CD4-positive, alpha-beta T cell treated with Interleukin-17A for 4 hours (primary cell): ENCODE results near the gene GRIK4.
"Not testable (repeated sequence)": the region's sequence is repeated elsewhere in the genome, so short reads cannot be mapped to it uniquely, and the experiment has no call there.

Experiments
- DNase-seq: peaks from one replicate; pipeline ENCODE4 v3.0.0-alpha.2; 2020; ENCODE audit warnings: mixed read lengths

The GRIK4 gene

DNA sequence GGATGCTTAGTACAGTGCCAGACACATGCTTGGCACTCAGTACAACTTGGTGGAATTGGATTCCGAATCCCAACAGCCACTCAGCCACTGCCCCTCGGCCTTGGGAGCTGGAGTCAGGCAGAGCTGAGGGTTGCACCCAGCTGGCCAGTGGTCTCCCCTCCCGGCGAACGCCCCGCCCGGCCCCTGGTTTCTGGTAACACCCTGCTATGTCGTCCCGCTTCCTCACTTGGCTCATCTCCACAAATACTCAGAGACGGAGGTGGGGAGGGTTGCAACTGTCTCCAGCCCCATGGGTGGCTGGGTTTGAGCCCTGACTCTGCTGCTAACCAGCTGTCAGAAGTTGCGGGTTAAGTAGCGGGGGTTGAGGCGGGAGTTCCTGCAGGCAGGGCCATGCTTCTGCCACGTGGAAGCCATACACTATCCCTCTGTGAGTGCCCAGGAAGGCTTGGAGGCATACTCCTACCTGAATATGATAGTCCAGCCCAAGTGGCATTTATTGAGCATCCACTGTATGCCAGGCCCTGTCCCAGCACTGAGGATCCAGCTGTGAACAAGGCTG lies 67.1 kb downstream of the GRIK4 start:
- DNase-seq = no peak

DNA sequence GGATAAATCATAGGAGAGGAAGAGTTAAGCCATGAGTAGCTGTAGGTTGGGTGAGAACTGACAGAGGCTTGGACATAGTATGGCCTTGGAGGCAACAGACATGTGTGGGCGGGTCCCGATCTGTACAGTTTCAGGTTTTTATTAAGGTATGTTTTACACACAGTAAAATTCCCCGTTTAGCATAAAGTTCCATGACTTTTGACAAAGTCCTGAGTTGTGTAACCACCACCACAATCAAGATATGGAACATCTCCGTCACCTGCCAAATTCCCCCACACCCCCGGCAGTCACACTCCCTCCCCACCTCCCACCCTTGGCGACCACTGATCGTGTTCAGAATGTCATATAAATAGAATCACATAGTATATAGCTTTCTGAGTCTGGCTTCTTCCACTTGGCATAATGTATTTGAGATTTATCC lies 68.1 kb downstream of the GRIK4 start:
- no peak for DNase-seq

DNA sequence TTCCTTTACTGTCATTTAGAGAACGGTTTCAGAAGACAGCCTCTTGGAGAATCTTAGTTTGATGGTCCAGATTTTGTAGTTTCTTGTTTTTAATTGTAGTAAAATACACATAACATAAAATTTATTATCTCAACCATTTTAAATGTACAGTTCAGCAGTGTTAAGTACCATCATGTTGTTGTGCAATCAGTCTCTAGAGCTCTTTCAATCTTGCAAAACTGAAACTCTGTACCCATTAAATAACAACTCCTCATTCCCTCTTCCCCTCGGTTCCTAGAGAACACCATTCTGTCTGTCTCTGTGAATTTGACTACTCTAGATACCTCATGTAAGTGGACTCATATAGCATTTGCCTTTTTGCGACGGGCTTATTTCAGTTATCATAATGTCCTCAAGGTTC lies 69.8 kb downstream of the GRIK4 start:
- no peak for DNase-seq

DNA sequence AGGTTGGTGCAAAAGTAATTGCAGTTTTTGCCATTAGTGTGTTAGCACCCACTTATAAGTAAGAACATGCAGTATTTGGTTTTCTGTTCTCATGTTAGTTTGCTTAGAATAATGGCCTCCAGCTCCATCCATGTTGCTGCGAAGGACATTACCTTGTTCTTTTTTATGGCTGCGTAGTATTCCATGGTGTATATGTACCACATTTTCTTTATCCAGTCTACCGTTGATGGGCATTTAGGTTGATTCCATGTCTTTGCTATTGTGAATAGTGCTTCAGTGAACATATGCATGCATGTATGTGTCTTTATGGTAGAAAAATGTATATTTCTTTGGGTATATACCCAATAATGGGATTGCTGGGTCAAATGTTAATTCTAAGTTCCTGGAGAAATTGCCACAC lies 71.0 kb downstream of the GRIK4 start:
- DNase-seq = not testable (repeated sequence)

DNA sequence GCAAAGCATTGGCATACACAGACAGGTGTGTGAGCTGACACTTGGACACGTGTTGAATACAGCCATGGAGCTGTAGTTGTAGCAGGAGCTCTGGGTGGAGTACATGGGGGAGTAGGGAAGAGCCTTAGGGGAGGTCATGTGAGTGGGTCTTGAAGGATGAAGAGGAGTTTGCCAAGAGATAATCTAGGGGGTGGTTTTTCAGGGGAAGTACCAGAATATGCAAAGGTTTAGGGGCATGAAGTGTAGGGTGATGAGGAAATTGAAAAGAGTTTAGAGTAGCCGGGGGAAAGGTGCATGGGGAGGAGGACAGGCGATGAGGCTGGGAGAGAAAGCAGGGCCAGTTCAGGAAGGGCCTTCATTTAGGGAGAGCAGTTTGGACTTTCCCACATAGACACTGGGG lies 74.5 kb downstream of the GRIK4 start:
- no peak for DNase-seq

DNA sequence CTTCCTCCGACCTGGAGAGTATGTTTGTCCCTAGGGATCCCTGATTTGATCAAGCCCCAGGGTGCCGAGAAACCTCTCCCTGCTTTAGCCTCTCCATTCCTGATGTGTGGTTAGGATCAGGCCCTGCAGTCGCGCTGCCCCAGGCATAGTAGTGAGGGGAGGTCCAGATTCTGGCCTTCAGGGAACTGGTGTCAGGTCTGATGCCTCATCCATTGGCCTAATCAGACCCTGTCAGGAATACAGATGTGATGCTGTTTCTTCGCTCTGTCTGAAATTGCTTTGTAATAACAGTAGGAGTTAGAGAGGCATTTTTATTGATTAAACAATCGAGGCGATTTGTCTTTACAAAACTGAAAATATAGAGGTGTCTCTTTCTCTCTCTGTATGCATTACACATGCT lies 75.2 kb downstream of the GRIK4 start:
- DNase-seq = no peak

DNA sequence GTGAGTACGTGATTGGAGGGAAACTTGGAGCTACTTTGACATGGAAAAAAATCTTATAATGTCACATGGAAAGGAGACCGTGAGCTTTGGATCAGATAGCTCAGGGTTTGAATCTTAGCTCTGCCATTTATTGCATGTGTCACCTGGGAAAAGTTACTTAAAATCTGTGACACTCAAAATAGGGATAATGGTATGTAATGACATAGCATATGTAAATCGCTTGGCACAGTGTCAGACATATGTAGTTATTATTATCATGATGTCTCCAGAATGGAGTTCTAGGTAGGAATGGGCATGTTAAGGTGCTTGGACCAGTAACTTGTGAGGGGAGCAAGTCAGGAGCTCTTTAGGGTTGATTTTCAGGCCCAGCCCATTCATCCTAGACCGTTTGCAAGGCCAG lies 75.8 kb downstream of the GRIK4 start:
- DNase-seq = no peak

DNA sequence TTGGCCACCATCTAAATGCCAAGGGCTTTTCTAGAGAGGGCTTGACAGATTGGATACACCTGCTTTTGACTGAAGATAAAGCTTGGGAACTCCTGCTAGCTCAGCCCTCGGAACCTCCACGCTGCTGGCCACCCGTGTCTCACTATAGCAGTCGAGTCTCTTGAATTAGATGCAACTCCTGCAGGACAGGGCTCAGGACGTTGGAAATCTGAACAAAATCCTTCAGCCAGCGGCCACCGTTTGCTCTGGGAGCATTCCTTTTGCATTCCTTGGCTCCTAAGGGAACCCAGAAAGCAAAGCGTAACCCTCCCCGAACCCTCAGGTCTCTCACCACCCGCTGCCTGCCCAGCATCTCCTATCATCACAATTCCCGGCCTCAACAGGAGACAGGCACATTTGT lies 77.8 kb downstream of the GRIK4 start:
- no peak for DNase-seq

DNA sequence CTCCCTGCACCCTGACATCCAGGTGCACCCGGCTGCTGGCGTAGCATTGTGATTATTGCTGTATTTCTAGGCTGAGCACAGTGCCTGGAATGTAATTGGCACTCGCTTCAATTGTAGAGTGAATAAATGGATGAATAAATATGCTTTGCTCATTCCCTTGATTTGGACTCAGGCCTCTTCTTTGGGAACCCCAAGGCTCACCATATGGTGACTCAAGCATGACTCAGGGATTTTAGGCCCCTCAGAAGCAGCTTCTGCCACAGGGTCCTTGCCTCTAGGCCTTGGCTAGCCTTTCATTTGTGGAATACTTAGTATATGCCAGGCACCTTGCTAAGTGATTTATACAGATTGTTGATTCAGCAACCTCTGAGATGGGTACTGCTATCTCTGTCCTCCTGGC lies 78.9 kb downstream of the GRIK4 start:
- no peak for DNase-seq

DNA sequence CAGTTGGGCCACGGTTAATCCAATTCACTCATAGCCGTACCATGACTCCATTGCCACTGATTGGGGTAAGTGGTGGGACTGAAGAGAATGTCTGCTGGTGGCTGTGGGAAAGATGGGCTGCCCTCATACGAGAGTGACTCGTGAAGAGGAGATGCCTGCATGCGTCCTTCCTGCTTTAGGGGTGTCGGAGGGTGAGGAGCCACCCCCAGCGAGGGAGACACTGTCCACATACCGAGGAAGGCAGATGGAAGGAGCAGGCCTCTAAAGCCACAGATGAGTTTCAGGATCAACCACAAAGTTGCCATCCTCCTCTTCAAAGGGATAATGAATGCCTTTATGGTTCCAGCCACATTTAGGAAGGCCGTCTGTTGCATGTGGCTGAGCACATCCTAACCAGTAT lies 83.2 kb downstream of the GRIK4 start:
- DNase-seq = no peak

DNA sequence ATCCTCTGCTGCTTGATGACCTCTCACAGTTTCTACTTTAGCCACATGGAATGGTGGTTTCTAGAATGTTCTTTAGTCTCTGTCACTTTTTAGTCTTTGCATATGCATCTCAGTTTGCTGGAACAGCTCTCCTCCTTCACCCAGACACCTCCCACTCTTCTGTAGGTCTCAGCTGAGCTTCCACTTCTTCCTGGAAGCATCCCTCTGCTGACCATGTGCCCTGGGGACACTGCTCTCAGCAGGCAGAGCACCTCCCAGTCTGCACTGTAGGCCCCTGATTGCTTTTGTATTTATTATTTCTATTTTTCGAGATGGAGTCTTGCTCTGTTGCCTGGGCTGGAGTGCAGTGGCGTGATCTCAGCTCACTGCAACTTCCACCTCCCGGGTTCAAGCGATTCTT lies 84.0 kb downstream of the GRIK4 start:
- no peak for DNase-seq

DNA sequence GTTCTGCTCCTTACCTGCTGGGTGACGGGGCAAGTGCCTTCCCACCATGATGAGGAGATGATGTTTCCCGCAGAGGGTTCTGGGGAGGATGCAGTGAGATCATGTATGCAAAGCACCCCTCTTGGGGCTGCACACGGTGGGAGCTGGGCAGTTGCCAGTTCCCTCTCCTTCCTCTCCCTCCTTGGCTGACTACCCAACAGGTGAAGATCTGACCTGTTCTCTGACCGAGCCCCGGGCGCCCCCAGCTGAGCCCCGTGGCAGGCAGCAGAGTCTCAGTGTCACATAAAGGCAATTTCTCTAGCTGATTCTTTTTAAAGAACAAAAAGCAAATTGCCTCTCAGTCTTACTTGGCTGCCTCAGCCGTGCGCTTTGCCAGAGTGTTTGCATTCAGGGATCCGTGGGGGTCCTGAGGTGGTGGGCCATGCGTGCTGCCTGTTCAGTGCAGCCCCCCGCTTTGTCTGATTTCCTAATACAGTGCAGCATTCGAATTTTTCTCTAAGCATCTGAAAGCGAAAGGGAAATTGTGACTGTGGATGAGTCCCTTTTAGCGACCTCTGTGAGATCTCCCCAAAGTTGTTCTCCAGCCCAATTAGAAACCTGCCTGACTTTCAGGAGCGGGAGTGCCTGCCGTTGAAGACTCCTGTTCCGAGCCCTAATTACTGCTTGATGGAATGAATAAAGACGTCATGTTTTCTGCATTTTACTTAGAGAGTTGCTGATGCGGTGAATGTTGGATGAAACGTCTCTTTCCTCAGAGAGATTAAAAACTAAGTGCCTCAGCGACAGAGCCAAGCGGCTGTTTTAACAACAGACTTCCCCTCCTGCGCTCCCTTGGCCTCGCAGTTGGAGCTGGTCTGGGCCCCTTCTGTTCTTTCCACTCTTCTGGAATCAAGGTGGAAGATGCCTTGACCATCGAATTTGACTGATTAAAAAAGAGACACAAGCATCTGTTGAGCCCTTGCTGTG lies 86.0 kb downstream of the GRIK4 start:
- DNase-seq = no peak

DNA sequence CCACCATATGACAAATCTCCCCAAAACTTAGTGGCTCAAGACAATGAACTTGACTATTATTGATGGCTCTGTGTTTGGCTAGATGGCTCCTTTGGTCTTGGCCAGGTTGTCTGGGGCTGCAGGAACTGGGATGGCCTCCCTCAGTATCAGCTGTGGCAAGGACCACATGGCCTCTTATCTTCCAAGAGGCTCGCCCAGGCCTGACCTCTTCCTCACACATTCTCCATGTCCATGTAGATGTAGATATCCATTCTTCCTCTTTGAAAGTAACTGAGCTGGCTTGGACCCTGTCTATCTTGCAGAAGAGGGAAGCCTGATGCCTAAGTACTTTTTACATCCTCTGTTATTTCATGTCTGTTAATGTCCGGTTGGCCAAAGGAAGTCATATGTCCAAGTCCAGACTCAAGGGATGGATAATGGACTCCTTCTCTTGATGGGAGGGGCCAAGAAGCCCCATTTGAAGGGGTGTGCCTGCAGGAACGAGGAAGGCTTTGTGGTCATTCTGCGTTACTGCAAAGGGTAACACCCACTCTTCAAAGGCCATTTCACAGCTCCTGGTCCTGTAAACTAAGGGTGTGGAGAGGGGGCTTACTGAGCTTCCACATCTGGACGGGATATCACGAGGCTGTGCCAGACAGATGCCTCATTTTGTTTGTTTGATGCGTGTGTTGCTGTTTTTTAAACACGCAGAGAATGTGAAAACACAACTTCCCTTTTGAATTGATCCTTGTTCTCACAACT lies 87.1 kb downstream of the GRIK4 start:
- no peak for DNase-seq

DNA sequence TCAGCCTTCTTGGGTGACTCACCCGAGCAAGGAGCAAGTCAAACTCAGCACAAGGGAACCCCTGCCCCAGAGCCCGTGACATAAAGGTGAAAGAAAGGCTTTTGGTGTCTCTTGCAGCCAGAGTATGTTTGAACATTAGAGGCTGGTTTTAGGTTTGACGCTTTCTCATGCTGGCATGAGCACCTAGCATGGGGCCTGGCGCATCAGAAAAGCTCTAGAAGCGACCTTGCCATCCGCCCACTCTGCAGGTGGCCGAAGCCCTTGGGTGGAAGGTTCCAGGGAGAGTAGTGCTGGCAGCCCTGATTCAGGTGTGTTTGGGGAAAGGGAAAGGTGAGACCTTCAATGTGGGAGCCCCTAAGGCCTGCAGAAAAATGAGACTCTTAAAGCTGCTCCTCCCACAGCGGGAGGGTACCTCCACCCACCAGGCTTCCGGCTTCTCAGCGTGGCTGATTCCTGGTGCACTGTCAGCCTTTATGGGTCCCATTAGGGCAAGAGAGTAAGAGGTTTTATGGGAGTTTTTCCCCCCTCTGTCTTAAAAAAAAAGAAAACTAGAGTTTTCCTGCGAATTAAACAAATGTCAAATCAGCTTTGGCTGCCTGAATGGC lies 88.4 kb downstream of the GRIK4 start:
- no peak for DNase-seq

DNA sequence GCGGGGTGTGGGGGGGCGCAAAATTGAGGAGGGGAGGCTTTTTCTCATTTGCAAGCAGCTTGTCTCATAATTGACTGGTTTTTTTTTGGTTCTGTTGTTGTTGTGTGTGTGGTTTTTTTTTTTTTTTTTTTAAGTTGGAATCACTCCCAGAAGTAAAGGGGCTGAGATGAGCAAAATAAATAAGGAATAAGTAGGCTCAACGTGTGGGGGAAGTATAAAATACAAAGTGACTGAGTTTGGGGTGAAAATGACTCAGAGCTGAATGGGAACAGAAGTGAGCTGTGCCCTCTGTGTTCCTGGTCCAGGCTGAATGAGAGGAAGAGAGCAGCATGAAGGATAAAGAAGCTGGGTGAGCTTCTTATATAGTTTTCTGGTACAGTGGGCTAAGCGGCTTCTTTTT lies 90.0 kb downstream of the GRIK4 start:
- no peak for DNase-seq

DNA sequence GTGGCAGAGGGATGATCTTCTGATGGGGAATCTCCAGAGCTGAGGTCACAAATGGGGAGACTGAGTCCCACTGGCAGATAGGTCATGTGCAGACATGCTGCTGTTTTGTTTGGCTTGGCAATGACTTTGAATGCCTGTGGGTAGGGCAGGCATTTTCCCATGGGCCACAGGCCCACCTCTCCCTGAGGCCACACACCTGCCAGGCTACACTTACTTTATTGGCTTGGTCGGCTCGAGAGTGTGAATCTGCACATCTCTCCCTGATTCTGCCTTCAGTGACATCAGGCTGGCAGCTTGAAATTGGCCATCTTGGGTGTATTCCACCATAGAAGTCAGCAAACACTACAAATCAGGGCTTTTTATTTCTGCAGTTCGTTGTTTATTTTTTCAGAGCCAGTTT lies 91.5 kb downstream of the GRIK4 start:
- DNase-seq = no peak

DNA sequence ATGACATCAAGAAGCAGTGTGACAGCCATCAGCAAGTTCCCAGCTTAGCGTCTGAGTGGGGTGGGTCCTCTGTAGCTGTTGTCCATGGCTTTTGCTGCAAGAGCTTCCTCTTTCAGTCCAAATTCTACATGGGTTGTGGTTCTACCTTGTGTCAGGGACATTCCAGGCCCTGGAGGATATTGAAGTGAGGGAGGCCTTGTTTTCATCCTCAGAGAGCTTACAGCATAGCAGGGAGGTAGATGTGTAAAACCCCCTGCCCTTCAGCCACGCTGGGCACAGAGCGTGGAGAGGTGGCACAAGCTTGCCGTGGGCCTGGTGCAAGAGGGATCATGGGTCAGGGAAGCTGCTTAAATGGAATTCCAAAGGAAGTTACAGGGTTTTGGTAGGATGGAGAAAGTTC lies 93.9 kb downstream of the GRIK4 start:
- no peak for DNase-seq

DNA sequence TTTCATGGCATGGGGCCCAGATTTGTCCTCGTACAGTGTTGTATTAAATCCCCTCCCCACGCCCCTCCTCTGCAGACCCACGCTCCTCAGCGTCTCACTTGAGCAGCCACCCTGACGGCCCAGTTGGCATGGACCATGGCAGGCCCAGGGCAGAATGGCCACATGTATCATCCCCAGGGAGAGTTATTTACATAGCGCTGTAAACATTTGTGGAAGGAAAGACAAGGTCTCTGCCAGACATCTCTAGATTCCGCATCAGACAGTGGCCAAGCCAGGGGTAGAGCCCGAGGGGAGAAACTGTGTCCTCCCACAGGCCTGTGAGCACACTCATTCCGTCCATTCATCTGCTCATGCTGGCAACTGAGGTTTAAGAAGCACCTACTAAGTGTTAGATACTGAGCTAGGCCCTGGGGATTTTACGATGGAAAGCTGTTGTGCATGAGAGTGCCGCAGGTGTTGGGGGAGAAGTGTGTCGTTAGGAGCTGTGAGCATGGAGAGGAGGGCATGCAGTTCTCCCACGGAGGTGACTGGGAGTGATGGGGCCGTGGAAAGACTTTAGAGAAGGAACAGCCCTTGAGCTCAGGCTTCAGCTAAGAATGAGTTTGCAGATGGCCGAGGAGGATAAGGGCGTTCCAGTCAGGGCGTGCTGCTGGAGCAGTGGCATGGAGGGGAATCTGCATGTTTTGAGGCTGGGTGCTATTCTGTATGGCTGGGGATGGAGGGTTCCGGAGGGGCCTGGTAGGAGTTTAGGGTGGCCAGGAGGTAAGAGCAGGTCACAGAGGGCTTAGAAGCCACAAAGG lies 94.9 kb downstream of the GRIK4 start:
- no peak for DNase-seq

DNA sequence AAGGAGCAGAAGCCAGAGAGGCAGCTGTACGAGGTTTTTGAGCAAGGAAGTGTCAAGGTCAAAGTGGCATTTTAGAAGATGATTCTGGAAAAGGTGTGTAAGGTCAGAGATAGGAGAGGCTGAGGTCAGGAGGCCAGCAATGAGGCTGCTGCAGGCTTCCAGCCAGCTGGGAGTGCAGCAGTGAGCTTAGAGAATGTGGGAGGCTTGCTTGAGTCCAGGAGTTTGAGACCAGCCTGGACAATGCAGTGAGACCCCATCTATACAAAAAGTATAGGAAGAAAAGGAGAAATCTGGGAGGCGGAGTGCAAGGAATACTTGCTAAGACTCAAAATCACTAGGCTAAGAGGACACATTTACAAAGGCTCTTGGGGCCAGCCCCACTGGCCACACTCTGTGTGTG lies 96.5 kb downstream of the GRIK4 start:
- DNase-seq = no peak

DNA sequence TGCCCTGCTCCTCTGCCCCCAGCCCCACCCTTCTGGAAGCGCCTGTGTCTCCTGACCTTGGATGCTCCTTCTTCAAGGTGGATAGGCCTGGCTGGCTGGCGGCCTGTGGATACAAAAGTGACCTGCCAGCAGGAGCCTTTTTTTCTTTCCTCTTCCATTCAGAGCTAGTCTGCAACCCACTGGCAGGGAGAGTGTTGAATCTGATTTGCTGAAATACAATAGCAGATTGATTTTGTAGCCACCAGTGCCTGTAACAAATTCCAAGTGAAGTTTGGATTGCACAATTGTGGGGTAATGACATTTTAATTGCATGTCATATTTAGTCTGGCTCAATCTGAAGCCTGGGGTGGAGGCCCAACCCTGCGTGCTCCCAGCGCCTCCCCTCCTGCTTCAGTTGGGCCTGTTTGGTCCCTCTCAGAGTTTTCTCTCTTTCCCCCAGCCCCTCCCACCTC lies 97.2 kb downstream of the GRIK4 start:
- no peak for DNase-seq

DNA sequence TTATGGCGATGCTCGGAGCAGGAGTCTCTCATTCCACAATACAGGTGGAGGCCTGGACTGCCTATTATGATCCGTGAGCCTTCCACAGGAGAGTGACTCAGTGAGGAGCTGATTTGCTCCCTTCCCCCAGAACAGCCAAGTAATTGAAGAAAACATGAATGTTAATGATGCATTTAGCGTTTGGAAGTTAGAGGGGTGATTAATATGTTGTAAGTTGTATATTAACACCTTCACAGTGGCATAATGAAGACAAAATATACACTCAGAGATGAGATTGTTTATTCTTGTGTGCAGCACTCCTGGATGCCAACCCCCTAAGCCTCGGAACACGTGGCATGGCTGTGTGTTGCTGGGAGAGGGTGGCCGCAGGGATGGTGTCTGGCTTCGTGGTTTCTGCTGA lies 98.6 kb downstream of the GRIK4 start:
- DNase-seq = no peak

DNA sequence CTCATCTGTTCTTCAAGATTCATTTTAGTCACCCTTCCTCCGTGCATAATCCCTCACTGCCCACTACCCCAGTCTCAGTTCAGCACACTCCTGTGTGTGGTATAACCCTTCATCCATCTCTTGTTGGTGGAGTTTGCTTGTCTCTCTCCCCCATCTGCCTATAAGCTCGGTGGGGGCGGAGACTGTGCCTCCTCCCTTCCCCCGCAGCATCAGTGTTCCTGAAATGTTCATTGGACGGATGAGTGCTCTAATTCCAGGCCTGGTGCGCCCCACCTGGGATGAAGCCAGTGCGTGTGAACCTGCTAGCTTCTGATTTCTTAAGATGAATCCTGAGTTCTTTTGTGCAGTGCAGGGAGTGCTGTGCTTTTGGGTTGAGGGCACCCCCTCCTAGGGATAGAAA lies 100.0 kb downstream of the GRIK4 start:
- DNase-seq = no peak
